Measurements from ENCODE around the gene ANLN. TPM values are rescaled to one million over a fixed set of nuclear protein-coding genes. Genes with fewer than 3 reads are reported as not detected.

ANLN gene
- total RNA-seq, result 10 to 100 TPM in 2 of 4 donors, 1 to 10 TPM in 2; 5.0 to 43.7 (median 11.2) TPM

- TF ChIP-seq POLR2A (IDR thresholded peaks at IDR 0.05) (no peak), CTCF (IDR thresholded peaks at IDR 0.05) (no peak)
- Histone ChIP-seq H3K4me3 (peak within 1 kb of the TSS; percentile 48 to 78 (median 64)), H3K36me3 (no peaks in the 10 kb centered on the region), H3K27ac (peak within 1 kb of the TSS; percentile 44 to 76 (median 63)), H3K27me3 (no peaks in the 10 kb centered on the region), H3K9me3 (no peaks in the 10 kb centered on the region), H3K4me1 (peaks cover 0 to 14% (median 8%) of the 10 kb centered on the region in 4 donors)
- DNase-seq, result peak; percentile 81 to 94 (median 94)
Measured at GRCh38 chr7:36389371-36390198, at the start of gene ANLN. Gene ANLN, plus strand, starts transcription at chr7:36389862. Its CDS starts 165 bp downstream, at chr7:36390027.

GRCh38 chr7:36343548-36343947 lies 46.1 kb upstream of the ANLN start:
- TF ChIP-seq POLR2A (IDR thresholded peaks at IDR 0.05), result no peak
- TF ChIP-seq CTCF (IDR thresholded peaks at IDR 0.05), result no peak
- H3K36me3 ChIP-seq, result no peaks in the 10 kb centered on the region
- no peak overlapping the region for H3K4me3 ChIP-seq
- DNase-seq, result no peak
- no peak overlapping the region for H3K27ac ChIP-seq
- no peaks in the 10 kb centered on the region for H3K27me3 ChIP-seq
- H3K4me1 ChIP-seq, result no peaks in the 10 kb centered on the region
- no peaks in the 10 kb centered on the region for H3K9me3 ChIP-seq

- Histone ChIP-seq H3K27ac (no peak overlapping the region), H3K27me3 (no peaks in the 10 kb centered on the region), H3K9me3 (no peaks in the 10 kb centered on the region), H3K4me3 (no peak overlapping the region), H3K36me3 (no peaks in the 10 kb centered on the region), H3K4me1 (no peaks in the 10 kb centered on the region)
- DNase-seq, result no peak
- TF ChIP-seq CTCF (IDR thresholded peaks at IDR 0.05), result no peak
Measured at GRCh38 chr7:36344622-36345021, 45.0 kb upstream of the ANLN start.

GRCh38 chr7:36346260-36346831 lies 43.3 kb upstream of the ANLN start:
- TF ChIP-seq POLR2A (IDR thresholded peaks at IDR 0.05) (no peak), CTCF (IDR thresholded peaks at IDR 0.05) (no peak)
- H3K9me3 ChIP-seq, result no peaks in the 10 kb centered on the region

GRCh38 chr7:36348256-36348655 lies 41.4 kb upstream of the ANLN start:
- Histone ChIP-seq H3K9me3 (no peaks in the 10 kb centered on the region), H3K27ac (no peak overlapping the region), H3K4me3 (no peak overlapping the region), H3K4me1 (no peaks in the 10 kb centered on the region), H3K27me3 (no peaks in the 10 kb centered on the region), H3K36me3 (no peaks in the 10 kb centered on the region)
- TF ChIP-seq POLR2A (IDR thresholded peaks at IDR 0.05), result no peak
- TF ChIP-seq CTCF (IDR thresholded peaks at IDR 0.05), result no peak
- no peak for DNase-seq

More at GRCh38 chr7:36346260-36346831, 43.3 kb upstream of the ANLN start:
- no peak overlapping the region for H3K4me3 ChIP-seq
- H3K36me3 ChIP-seq, result no peaks in the 10 kb centered on the region
- DNase-seq, result no peak
- H3K27me3 ChIP-seq, result no peaks in the 10 kb centered on the region
- H3K4me1 ChIP-seq, result no peaks in the 10 kb centered on the region
- no peak overlapping the region for H3K27ac ChIP-seq

Data from Peyer's patch (tissue), 4 donors.